Uterus (tissue), 4 donors: ENCODE data around the gene ATP4A. TPM values are rescaled to one million over a fixed set of nuclear protein-coding genes. Genes with fewer than 3 reads are reported as not detected.

Source experiments
- DNase-seq, 2 donors: peaks; one replicate each; pipeline ENCODE4 v3.0.0-alpha.2; 2019 to 2020
- H3K27ac ChIP-seq, 2 donors: fragments of 200-600 bp; sonication (generic); 1 replicate in 1 of 2; 2 replicates in 1 of 2; pipeline ENCODE4 v1.5.1; 2016 to 2018
- H3K27me3 ChIP-seq, 2 donors: fragments of 200-600 bp; sonication (generic); one replicate each; pipeline ENCODE4 v1.5.1; 2018 to 2019; ENCODE audit warnings: control low read depth in 1 of 2
- H3K36me3 ChIP-seq, 2 donors: fragments of 200-600 bp; sonication (generic); one replicate each; pipeline ENCODE4 v1.5.1; 2019; ENCODE audit warnings: control low read depth in 1 of 2
- H3K4me1 ChIP-seq, 2 donors: fragments of 200-600 bp; sonication (generic); one replicate each; pipeline ENCODE4 v1.5.1; 2018 to 2019; ENCODE audit warnings: control low read depth in 1 of 2
- H3K4me3 ChIP-seq, 2 donors: fragments of 200-600 bp; sonication (generic); 1 replicate in 1 of 2; 2 replicates in 1 of 2; pipeline ENCODE4 v1.5.1; 2018 to 2019; ENCODE audit warnings: mild to moderate bottlenecking in 1 of 2
- H3K9me3 ChIP-seq, 2 donors: fragments of 200-600 bp; sonication (generic); one replicate each; pipeline ENCODE4 v1.5.1; 2019; ENCODE audit warnings: control low read depth in 1 of 2
- POLR2A ChIP-seq, 2 donors: fragments of 450-650 bp; IDR thresholded peaks; one replicate each; pipeline ENCODE4 v1.6.1; 2016; ENCODE audit warnings: antibody characterized with exemption in 2 of 2, mild to moderate bottlenecking in 1 of 2, moderate library complexity in 1 of 2
- intact Hi-C: fragments of 100-400 bp; cut with DNase I; formaldehyde crosslinking; loops from one replicate; pipeline ENCODE4 v1.15.1; 2023; ENCODE audit warnings: low total_unique reads
- total RNA-seq, 4 donors: library from RNA; depleted of rRNA in 3 of 4; stranded (reverse); fragments of >200 nt in 3 of 4; gene quantifications; one replicate each; pipeline versions ENCODE4 v1.1.0 to v1.2.4, GENCODE V29; 2014 to 2023
- TF ChIP-seq, protein P1 (sequence below), 4 experiments: fragments of 200-600 bp in 2 of 4; fragments of 450-650 bp in 2 of 4; sonication (generic) in 2 of 4; IDR thresholded peaks; one replicate each; pipeline ENCODE4 v1.5.1; 2016 to 2019; ENCODE audit warnings: antibody characterized with exemption in 4 of 4, mild to moderate bottlenecking in 2 of 4, moderate library complexity in 1 of 4
- donor health status: DM: yes; HTN: yes; CAD: no.

ATP4A gene
- total RNA-seq, 4 donors from 2014 or later: 0.14 TPM; not detected in 3

DNA sequence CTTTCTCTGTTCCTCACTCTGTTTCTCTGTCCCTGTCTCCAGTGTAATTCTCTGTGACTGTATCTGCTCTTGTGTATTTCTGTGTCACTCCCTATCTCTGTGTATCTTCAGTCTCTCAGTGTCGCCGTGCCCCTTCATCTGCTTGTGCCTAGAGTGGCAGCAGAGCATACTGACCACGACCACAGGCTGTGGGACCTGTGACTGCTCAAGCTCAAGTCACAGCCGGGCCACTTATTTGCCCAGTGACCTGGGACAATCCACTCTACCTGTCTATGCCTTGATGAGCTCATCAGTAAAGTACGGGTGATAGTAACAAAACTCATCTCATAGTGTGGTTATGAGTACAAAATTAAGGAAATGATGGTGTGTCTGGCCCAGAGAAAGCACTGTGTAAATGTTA, 9.4 kb downstream of the ATP4A start:
- H3K27me3 ChIP-seq: peaks cover 10 to 11% of the 10 kb centered on the region in 2 donors

DNA sequence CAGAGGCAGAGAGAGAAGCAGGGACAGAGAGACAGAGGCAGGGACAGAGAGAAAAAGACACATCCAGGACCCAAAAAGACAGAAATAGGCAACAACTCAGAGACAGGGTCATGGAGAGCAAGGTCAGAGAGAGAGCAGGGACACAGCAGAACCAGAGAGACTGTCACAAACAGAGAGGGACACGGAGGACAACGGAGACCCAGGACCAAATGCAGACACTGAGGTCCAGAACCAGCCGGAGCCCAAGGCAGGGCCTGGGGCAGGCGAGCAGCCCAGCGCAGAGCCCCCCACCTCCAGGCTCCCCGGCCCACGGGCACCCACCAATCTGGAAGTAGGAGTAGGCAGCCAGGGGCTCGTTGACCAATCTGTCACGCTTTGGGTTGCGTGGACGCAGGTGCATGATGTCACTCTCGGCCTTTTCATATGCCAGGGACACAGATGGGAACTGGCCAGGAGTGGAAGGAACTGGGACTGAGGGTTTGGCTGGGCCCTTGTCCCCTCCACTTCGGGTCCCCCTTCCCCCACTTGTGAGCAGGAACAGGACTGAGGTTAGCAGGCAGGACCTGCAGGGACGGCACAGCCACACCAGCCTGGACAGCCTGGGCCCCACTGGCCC, 10.0 kb downstream of the ATP4A start:
- Histone ChIP-seq H3K27me3 (peaks cover 5 to 10% of the 10 kb centered on the region in 2 donors), H3K36me3 (no peaks in the 10 kb centered on the region), H3K4me1 (peaks cover 0 to 3% of the 10 kb centered on the region in 2 donors), H3K4me3 (no peak overlapping the region), H3K9me3 (no peaks in the 10 kb centered on the region), H3K27ac (no peak overlapping the region)
- no peak for DNase-seq
- intact Hi-C loops: no loop called here
- TF ChIP-seq, protein P1, sequence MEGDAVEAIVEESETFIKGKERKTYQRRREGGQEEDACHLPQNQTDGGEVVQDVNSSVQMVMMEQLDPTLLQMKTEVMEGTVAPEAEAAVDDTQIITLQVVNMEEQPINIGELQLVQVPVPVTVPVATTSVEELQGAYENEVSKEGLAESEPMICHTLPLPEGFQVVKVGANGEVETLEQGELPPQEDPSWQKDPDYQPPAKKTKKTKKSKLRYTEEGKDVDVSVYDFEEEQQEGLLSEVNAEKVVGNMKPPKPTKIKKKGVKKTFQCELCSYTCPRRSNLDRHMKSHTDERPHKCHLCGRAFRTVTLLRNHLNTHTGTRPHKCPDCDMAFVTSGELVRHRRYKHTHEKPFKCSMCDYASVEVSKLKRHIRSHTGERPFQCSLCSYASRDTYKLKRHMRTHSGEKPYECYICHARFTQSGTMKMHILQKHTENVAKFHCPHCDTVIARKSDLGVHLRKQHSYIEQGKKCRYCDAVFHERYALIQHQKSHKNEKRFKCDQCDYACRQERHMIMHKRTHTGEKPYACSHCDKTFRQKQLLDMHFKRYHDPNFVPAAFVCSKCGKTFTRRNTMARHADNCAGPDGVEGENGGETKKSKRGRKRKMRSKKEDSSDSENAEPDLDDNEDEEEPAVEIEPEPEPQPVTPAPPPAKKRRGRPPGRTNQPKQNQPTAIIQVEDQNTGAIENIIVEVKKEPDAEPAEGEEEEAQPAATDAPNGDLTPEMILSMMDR (IDR thresholded peaks at IDR 0.05): no peak
- no peak for TF ChIP-seq POLR2A (IDR thresholded peaks at IDR 0.05)

More for the DNA sequence above, 9.4 kb downstream of the ATP4A start:
- no peak overlapping the region for H3K27ac ChIP-seq
- DNase-seq: no peak
- intact Hi-C loops: no loop called here
- no peaks in the 10 kb centered on the region for H3K9me3 ChIP-seq
- peaks cover 0 to 3% of the 10 kb centered on the region in 2 donors for H3K4me1 ChIP-seq
- TF ChIP-seq, protein P1 (IDR thresholded peaks at IDR 0.05): no peak
- no peak for TF ChIP-seq POLR2A (IDR thresholded peaks at IDR 0.05)
- H3K36me3 ChIP-seq: no peaks in the 10 kb centered on the region
- H3K4me3 ChIP-seq: no peak overlapping the region

DNA sequence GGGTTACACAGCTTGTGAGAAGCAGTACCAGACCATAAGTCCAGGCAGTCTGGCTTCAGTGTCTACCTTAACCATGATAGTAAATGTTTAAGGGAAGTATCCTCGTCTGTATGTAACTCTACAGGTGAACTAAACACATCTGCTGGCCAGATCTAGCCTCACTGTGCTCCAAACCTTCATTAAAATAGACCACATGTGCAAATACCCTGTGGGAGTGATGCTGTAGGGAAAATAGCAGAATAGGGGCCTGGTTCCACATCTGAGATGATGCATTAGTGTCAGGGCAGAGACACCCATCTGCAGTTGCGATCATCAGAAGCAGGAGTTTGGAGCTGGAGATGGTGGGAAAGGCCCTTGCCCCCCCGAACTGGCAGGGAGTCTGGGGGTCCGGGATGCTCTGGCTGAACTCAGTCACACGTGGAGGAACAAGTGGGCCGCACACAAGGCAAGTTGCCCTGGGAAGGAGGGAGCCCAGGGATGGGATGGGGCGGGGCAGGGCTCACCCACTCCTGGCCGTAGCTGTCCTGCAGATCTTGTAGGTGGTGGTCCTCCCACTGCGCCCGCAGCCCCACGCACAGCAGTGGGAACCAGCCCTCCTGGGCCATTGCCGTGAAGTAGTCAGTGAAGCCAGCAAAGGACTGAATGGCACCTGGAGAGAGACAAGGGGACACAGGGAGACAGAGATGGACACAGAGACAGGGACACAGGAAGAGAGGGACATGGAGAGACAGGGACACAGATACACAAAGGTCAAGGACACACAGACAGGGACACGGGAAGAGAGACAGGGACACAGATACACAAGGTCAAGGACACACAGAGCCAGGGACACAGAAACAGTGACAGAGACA, 10.7 kb downstream of the ATP4A start:
- peaks cover 0 to under 1% of the 10 kb centered on the region in 2 donors for H3K4me1 ChIP-seq
- intact Hi-C loops: no loop called here

DNA sequence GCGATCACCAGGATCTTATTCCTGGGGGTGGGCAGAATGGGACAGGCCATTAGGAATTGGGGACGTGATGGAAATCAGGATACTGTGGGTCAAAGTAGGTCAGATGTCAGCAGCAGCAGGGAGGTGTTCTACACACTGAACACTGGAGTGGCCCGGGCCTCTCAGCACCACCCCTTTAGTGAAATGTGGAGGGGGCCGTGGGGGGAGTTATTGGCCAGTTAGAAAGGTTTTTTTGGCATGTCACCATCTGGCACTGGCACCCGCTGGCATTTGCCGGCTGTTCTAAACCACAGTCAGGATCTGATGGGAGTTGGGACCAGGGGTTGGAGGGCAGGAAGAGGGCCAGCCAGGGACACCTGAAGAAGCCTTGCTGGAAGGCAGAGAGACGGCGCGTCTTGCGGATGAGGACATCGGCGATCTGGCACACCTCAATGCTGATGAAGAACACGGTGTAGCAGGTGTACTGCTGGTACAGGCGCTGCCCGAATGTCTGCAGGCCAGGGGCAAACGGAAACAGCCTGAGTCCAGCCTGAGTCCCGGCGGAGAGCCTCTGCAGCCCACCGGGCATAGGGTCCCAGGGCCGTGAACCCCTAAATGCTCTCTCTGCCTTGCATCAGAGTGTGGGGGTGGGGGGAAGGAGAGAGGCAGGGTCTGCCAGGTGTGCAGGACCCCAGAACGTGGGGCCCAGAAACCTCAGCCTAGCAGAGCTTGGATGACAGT, 12.2 kb downstream of the ATP4A start:
- Histone ChIP-seq H3K27me3 (no peaks in the 10 kb centered on the region), H3K4me3 (no peak overlapping the region), H3K36me3 (no peaks in the 10 kb centered on the region), H3K9me3 (no peaks in the 10 kb centered on the region), H3K4me1 (peaks cover 0 to 7% of the 10 kb centered on the region in 2 donors), H3K27ac (no peak overlapping the region)
- no peak for TF ChIP-seq POLR2A (IDR thresholded peaks at IDR 0.05)
- TF ChIP-seq, protein P1 (IDR thresholded peaks at IDR 0.05): no peak
- intact Hi-C loops: no loop called here
- no peak for DNase-seq

More for the DNA sequence above, 10.7 kb downstream of the ATP4A start:
- H3K27me3 ChIP-seq: peaks cover 0 to 2% of the 10 kb centered on the region in 2 donors
- no peak for TF ChIP-seq POLR2A (IDR thresholded peaks at IDR 0.05)
- TF ChIP-seq, protein P1 (IDR thresholded peaks at IDR 0.05): no peak
- no peak overlapping the region for H3K4me3 ChIP-seq
- H3K27ac ChIP-seq: no peak overlapping the region
- DNase-seq: no peak
- H3K9me3 ChIP-seq: no peaks in the 10 kb centered on the region
- no peaks in the 10 kb centered on the region for H3K36me3 ChIP-seq
